ENCODE results near the gene MAP2K5. TPM values are rescaled to one million over a fixed set of nuclear protein-coding genes. Genes with fewer than 3 reads are reported as not detected.

The MAP2K5 gene
- total and polyA plus RNA-seq, 9 of the 15 experiments (the other 6 are each of a cell fraction or from before 2014, with no cell fraction given): 0.41 to 16.5 (median 7.5) TPM

DNA sequence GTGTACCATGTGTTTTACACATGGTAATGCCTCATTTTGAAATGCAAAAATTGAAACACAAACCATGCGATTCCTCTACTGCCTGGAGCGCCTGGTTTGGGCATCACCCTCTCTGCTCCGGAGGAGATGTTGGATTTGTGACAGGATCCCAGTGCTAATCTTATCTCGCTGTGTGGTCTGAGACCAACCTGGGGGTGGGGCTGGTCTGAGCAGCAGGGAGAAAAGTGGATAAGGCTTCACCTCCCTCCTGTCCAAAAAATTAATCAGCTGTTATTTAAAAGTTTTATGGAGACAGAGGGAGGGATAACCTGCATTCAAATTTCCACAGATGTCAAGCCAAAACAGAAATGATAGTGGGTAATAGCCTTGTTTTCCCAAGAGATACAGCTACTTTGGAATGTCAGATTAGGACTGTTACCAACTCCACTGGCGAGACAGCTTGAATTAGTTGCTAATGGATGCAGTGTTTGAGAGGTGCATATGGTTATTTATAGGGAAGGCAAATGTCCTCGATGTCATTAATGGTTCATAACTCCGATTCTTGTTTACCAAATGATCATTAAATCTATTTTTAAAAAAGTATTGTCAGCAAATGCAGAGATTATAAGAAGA is 228.8 kb downstream of the MAP2K5 start (continued):
- TF ChIP-seq, protein P1, sequence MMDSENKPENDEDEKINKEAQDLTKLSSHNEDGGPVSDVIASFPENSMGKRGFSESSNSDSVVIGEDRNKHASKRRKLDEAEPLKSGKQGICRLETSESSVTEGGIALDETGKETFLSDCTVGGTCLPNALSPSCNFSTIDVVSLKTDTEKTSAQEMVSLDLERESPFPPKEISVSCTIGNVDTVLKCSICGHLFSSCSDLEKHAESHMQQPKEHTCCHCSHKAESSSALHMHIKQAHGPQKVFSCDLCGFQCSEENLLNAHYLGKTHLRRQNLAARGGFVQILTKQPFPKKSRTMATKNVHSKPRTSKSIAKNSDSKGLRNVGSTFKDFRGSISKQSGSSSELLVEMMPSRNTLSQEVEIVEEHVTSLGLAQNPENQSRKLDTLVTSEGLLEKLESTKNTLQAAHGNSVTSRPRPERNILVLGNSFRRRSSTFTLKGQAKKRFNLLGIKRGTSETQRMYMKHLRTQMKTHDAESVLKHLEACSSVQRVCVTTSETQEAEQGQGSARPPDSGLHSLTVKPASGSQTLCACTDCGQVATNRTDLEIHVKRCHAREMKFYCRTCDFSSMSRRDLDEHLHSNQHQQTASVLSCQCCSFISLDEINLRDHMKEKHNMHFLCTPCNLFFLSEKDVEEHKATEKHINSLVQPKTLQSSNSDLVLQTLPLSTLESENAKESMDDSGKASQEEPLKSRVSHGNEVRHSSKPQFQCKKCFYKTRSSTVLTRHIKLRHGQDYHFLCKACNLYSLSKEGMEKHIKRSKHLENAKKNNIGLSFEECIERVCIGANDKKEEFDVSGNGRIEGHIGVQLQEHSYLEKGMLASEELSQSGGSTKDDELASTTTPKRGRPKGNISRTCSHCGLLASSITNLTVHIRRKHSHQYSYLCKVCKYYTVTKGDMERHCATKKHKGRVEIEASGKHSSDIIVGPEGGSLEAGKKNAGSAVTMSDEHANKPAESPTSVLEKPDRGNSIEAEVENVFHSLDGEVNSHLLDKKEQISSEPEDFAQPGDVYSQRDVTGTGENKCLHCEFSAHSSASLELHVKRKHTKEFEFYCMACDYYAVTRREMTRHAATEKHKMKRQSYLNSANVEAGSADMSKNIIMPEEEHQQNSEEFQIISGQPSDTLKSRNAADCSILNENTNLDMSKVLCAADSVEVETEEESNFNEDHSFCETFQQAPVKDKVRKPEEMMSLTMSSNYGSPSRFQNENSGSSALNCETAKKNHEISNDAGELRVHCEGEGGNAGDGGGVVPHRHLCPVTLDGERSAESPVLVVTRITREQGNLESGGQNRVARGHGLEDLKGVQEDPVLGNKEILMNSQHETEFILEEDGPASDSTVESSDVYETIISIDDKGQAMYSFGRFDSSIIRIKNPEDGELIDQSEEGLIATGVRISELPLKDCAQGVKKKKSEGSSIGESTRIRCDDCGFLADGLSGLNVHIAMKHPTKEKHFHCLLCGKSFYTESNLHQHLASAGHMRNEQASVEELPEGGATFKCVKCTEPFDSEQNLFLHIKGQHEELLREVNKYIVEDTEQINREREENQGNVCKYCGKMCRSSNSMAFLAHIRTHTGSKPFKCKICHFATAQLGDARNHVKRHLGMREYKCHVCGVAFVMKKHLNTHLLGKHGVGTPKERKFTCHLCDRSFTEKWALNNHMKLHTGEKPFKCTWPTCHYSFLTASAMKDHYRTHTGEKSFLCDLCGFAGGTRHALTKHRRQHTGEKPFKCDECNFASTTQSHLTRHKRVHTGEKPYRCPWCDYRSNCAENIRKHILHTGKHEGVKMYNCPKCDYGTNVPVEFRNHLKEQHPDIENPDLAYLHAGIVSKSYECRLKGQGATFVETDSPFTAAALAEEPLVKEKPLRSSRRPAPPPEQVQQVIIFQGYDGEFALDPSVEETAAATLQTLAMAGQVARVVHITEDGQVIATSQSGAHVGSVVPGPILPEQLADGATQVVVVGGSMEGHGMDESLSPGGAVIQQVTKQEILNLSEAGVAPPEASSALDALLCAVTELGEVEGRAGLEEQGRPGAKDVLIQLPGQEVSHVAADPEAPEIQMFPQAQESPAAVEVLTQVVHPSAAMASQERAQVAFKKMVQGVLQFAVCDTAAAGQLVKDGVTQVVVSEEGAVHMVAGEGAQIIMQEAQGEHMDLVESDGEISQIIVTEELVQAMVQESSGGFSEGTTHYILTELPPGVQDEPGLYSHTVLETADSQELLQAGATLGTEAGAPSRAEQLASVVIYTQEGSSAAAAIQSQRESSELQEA (IDR thresholded peaks at IDR 0.05; ENCODE audit: low read depth): no peak
- TF ChIP-seq CTBP1 (IDR thresholded peaks at IDR 0.05; ENCODE audit: borderline replicate concordance): peak; percentile 28; the same call in 1 of the 2 replicates
- 0 out of 2 replicates have a peak, but pooled peaks have one; percentile 7 for TF ChIP-seq JUND (IDR thresholded peaks at IDR 0.05; ENCODE audit: borderline replicate concordance, low read depth, low read length)
- no peak for TF ChIP-seq JUND (tag; IDR thresholded peaks at IDR 0.05; ENCODE audit: borderline replicate concordance, low read depth, low read length)
- TF ChIP-seq ARID1B (IDR thresholded peaks at IDR 0.05): peak; percentile 38; the same call in 1 of the 2 replicates
- peak; percentile 25; the same call in 1 of the 2 replicates for TF ChIP-seq ZNF316 (IDR thresholded peaks at IDR 0.05)
- TF ChIP-seq RCOR1 (IDR thresholded peaks at IDR 0.05; ENCODE audit: borderline replicate concordance in 1 of 2, low read depth in 2 of 2, low read length in 2 of 2): peak in 1 of 2 experiments; percentile 55; a peak in 1 of 4 replicates
- peak; percentile 29; the same call in 1 of the 2 replicates for TF ChIP-seq CBFA2T3 (IDR thresholded peaks at IDR 0.05)
